HG02798 (cell line): ENCODE results near the gene MAST2.
"Not testable (repeated sequence)": the region's sequence is repeated elsewhere in the genome, so short reads cannot be mapped to it uniquely, and the experiment has no call there.

Experiments used
- ATAC-seq: cut with Tn5 transposase; IDR thresholded peaks from one replicate; pipeline ENCODE4 v1.9.1; 2021; ENCODE audit warnings: mild to moderate bottlenecking; ENCODE audit not compliant: unreplicated experiment, poor library complexity

Gene MAST2

GRCh38 chr1:45928486-45929205 is 125.2 kb downstream of the MAST2 start:
- no peak for ATAC-seq

- no peak for ATAC-seq
Observed at GRCh38 chr1:45929257-45929687, 125.9 kb downstream of the MAST2 start.

- ATAC-seq, result no peak
Observed at GRCh38 chr1:45930258-45931150, 127.1 kb downstream of the MAST2 start.

DNA sequence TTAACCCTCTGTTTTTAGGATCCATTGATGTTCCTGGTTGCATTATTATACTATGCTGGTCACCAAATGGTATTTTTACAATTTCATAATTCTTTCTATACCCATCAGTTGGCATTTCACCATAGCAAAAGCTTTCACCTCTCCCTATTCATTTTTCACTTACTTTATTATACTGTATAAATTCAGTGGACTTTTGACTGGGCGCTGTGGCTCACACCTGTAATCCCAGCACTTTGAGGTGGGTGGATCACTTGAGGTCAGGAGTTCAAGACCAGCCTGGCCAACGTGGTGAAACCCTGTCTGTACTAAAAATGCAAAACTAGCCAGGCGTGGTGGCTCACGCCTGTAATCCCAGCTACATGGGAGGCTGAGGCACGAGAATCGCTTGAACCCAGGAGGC is 128.8 kb downstream of the MAST2 start:
- not testable (repeated sequence) for ATAC-seq

- no peak for ATAC-seq
Observed at GRCh38 chr1:45934947-45935346, 131.5 kb downstream of the MAST2 start.

- ATAC-seq, result no peak
Observed at GRCh38 chr1:45938029-45938428, 134.6 kb downstream of the MAST2 start.

DNA sequence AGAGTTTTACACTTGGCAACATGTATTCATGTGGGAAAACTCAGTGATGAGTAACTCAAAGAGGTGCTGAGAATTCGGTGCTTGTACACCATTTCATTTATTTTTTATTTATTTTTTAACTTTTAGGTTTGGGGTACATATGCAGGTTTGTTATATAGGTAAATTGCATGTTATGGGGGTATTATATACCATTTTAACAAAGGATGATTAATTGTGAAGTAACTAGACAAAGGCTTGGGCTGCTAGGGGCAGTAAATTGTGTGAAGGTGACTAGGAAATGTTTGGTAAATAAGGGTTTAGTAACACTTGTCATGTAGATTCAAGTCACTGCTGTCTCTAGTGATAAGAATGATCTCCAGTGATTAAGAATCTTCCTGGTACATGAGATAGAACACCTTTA is 139.0 kb downstream of the MAST2 start:
- ATAC-seq, result no peak

DNA sequence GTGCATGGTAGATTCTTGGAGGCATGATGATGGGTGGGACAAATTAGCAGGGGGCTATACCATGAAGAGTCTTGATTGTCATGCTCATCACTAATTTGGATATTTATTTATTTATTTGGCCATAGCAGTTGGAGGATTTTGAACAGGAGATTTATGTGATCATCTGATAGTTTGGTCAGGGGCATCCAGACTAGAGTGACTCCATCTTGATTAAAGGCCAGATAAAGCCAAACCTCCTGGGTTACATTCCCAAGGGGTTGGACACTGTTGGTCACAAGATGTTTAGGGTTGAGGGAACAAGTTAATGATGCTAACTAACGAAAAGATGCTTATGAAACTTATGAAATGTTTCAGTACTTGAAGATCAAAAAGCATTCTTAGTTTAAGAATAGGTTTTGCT is 139.8 kb downstream of the MAST2 start:
- ATAC-seq, result no peak

DNA sequence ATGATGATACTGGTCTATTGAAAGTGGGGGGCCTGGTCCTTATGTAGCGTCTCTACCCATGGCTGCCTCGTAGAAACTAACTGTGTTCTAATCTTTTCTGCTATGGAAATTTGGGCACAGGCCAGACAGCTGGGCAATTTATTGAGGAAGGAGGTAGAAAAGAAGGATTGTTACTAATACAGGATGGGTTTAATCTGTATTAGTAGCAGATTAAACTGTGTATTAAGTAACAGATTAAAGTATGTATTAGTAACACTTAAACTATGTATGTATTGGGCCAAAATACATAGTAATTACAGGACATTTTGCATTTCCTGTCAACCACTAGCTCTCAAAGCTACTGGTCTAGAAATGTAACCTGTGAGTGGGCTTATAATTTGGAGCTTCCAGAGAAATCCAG is 142.0 kb downstream of the MAST2 start:
- ATAC-seq, result no peak

GRCh38 chr1:45949462-45949861 is 146.1 kb downstream of the MAST2 start:
- ATAC-seq, result not testable (repeated sequence)

DNA sequence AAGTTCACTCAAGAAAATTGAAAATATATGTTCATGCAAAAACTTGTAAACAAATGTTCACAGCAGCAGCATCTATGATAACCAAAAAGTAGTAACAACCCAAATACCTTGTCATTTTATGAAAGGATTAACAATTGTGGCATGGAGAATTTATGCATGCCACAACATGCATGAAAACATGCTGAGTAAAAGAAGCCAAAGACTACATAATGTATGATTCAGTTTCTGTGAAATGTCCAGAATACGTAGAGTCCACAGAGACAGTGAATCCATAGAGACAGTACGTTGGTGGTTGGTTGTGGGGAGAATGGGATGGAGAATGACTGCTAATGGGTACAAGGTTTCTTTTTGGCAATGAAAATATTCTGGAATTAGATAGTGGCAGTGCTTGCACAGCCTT is 148.7 kb downstream of the MAST2 start:
- ATAC-seq, result no peak

DNA sequence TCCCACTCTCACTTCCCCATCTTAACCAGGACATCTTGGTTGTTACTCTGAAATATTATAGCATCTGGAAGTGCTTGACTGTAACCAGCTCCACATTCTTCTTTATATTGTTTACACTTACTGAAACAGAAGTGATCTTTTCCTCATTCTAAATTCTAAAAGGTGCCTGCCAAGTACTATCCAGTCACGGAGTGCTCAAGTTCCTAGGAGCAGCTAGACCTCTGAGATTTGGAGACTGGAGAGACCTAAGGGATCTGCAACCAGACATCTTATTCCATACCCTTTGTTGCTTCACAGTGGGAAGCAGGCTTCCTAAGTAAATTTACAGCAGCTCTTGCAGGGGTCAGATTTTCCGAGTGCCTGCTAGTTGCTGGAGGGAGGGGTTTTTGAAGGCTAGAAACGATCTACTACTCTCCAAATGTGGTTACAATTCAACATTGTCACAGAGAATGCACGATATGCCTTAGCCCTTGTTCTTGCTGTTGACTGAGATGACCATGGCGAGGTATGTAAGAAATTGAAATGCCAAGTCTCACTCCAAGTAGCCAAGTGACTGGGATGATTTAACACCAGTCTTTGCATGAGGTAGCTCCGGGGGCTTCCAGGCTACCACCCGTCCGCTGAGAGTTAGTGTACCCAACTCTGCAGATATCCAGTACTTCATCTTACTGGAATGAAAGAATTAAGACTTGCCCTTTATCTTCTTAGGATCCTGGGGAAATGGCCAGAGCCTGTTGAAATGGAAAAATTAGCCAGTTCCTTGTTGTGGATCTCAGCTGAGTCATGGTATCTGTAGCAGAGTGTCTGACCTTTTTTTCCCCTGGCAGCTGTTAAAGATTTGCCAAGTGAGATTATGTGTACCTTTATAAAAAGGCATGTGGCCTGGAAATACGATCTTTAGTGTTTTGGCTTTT is 150.8 kb downstream of the MAST2 start:
- ATAC-seq, result no peak

- ATAC-seq, result no peak
Observed at GRCh38 chr1:45957684-45958083, 154.3 kb downstream of the MAST2 start.

GRCh38 chr1:45958317-45958716 is 154.9 kb downstream of the MAST2 start:
- no peak for ATAC-seq

DNA sequence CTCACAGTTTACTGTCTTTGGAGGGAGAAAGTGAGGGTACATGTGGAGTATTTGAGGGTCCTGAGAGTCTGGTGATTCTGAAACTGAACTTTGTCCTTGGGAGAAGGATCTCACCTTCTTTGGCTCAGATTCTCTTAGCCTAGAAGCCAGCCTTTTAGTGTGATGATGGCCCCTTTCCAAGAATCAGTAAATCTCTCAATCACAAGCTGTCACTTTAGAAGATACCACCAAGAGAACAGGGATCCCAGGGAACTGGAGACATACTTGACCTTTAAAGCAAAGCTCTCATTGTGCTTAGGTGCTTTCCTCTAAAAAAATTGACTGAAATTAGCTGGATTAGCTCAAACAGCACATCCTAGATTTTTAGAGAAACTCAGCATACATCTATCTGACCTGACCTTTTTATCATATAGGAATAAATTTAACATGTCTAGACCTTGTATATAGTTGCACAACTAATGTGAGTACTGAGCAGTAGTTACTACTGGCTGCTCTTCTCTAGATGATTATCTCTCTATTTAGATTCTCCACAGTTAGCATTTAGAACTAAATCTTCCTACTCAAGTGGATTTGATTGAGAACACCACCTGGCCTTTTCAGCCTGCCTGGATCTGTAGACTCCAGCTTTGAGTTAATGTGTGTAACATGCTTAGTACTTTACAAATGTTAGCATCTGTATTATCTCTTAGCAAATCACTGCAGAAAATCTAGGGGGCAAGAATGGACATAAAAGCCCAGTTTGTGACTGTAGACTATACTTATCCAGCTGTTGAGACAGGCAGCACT is 157.7 kb downstream of the MAST2 start:
- no peak for ATAC-seq

- ATAC-seq, result not testable (repeated sequence)
Observed at GRCh38 chr1:45961936-45962335, 158.5 kb downstream of the MAST2 start.

- no peak for ATAC-seq
Observed at GRCh38 chr1:45968941-45969666, 165.7 kb downstream of the MAST2 start.

- ATAC-seq, result no peak
Observed at GRCh38 chr1:45969866-45970265, 166.5 kb downstream of the MAST2 start.

DNA sequence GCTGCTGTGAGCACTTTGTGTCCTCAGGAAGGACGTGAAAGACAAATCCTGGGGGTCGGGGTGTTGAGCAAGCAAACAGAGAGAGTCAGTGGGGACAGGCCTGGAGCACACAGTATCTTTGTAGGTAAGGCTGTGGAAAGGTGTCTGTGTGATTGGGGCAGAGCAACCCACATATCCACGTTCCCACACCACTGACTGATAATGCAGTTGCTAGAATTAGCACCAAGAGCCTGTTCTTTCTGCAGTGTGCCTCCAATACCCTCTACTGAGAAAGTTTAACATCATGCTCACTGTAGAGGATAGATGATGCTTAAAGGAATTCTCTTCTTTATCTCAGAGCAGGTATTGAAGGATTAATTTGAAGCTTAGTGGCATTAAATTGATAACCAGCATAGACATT is 167.9 kb downstream of the MAST2 start:
- ATAC-seq, result no peak
